Body of pancreas (tissue), 4 donors: Measurements from ENCODE around the gene NEDD4L.

Experiments
- POLR2A ChIP-seq, 3 donors: fragments of 450-650 bp; IDR thresholded peaks; one replicate each; pipeline ENCODE4 v1.6.1; 2016; ENCODE audit warnings: antibody characterized with exemption in 3 of 3, mild to moderate bottlenecking in 2 of 3
- TF ChIP-seq, protein P1 (sequence below), 7 experiments: fragments of 450-650 bp in 4 of 7; fragments of 200-600 bp in 3 of 7; sonication (generic) in 3 of 7; IDR thresholded peaks; one replicate each; pipeline ENCODE4 v1.5.1; 2016 to 2019; ENCODE audit warnings: antibody characterized with exemption in 7 of 7

DNA sequence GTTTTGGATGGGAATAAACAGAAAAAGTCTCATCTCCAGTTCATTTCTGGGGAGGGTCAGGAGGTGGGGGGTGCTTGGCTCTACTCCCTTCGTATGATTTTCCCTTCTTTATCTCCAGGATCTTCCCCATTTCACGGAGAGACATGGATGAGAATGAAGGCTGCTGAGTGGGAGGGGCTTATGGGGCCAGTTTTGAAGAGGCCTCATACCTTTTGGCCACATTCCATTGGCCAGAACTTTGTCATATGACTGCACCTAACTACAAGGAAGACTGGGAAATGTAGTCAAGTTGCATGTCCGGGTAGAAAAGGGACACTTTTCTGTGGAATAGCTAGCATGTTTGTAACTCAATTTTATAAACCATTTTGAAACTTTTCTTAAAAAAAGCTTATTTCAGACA, 117.6 kb downstream of the NEDD4L start:
- TF ChIP-seq, protein P1, sequence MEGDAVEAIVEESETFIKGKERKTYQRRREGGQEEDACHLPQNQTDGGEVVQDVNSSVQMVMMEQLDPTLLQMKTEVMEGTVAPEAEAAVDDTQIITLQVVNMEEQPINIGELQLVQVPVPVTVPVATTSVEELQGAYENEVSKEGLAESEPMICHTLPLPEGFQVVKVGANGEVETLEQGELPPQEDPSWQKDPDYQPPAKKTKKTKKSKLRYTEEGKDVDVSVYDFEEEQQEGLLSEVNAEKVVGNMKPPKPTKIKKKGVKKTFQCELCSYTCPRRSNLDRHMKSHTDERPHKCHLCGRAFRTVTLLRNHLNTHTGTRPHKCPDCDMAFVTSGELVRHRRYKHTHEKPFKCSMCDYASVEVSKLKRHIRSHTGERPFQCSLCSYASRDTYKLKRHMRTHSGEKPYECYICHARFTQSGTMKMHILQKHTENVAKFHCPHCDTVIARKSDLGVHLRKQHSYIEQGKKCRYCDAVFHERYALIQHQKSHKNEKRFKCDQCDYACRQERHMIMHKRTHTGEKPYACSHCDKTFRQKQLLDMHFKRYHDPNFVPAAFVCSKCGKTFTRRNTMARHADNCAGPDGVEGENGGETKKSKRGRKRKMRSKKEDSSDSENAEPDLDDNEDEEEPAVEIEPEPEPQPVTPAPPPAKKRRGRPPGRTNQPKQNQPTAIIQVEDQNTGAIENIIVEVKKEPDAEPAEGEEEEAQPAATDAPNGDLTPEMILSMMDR (IDR thresholded peaks at IDR 0.05): no peak
- TF ChIP-seq POLR2A (IDR thresholded peaks at IDR 0.05): no peak
